GM12878 (cell line): ENCODE data around the gene CFB. TPM values are rescaled to one million over a fixed set of nuclear protein-coding genes. Genes with fewer than 3 reads are reported as not detected.

ENCODE experiments used
- ATAC-seq: fragments of 200-7000 bp; cut with Tn5 transposase; 3 replicates; pipeline ENCODE4 v1.9.1; 2020; ENCODE audit warnings: mild to moderate bottlenecking, moderate library complexity
- BruUV-seq: library from RNA; stranded (reverse); fragments of 400-500 nt; replicated peaks from 2 replicates; lab custom pipeline; 2021; lab: Mats Ljungman, UMichigan
- CTCF ChIA-PET: fragments of 300-600 bp; sonication (Branson Sonifier 250); formaldehyde crosslinking; extraction: SDS; loops from one replicate; lab custom pipeline; 2021; ENCODE audit warnings: inconsistent platforms; lab: Yijun Ruan, JAX
- POLR2A ChIA-PET: fragments of 350-600 bp; formaldehyde crosslinking; extraction: SDS; loops from one replicate; lab custom pipeline; 2021; ENCODE audit warnings: inconsistent platforms; lab: Charles Lee
- RAD21 ChIA-PET: fragments of 300-600 bp; sonication (Branson Sonifier 250); formaldehyde crosslinking; loops from one replicate; lab custom pipeline; 2023; ENCODE audit warnings: antibody characterized with exemption; ENCODE audit not compliant: unreplicated experiment; lab: Charles Lee
- SMC1A ChIA-PET: fragments of 300-600 bp; sonication (Branson Sonifier 250); formaldehyde crosslinking; loops from one replicate; lab custom pipeline; 2023; ENCODE audit not compliant: unreplicated experiment, uncharacterized antibody; lab: Charles Lee
- DNase-seq: peaks from one replicate; pipeline ENCODE4 v3.0.0-alpha.2; 2011; ENCODE audit warnings: low read depth, low spot score
- FAIRE-seq: peaks from 3 replicates; lab custom pipeline; 2011; peaks lifted over from hg19 to GRCh38; lab: Jason Lieb, UNC
- H2AFZ ChIP-seq: 2 replicates; pipeline ENCODE4 v1.6.0; 2011; ENCODE audit warnings: low read depth, low read length, control low read depth; ENCODE audit not compliant: control insufficient read depth
- H3K27ac ChIP-seq: 2 replicates; pipeline ENCODE4 v1.5.1; 2011; ENCODE audit warnings: control low read depth; ENCODE audit not compliant: control insufficient read depth, insufficient read depth
- H3K27me3 ChIP-seq, 2 experiments: replicated peaks in 1 of 2; 2 replicates each; pipeline versions ENCODE4 v1.6.0 to v1.6.1; 2011; ENCODE audit warnings: low read length in 1 of 2; ENCODE audit not compliant: control insufficient read depth in 2 of 2, insufficient read depth in 2 of 2
- H3K36me3 ChIP-seq, 2 experiments: 2 replicates each; pipeline ENCODE4 v1.5.1; 2011; ENCODE audit warnings: low read length in 1 of 2; ENCODE audit not compliant: control insufficient read depth in 2 of 2, insufficient read depth in 2 of 2
- H3K4me1 ChIP-seq: 2 replicates; pipeline ENCODE4 v1.6.1; 2011; ENCODE audit warnings: mild to moderate bottlenecking, low read length, moderate library complexity, mixed read lengths; ENCODE audit not compliant: control insufficient read depth, insufficient read depth
- H3K4me2 ChIP-seq: 2 replicates; pipeline ENCODE4 v1.6.0; 2011; ENCODE audit warnings: control low read depth; ENCODE audit not compliant: control insufficient read depth, insufficient read depth
- H3K4me3 ChIP-seq: fragments of 200-600 bp; sonication (generic); 2 replicates; pipeline ENCODE4 v1.5.1; 2016
- H3K79me2 ChIP-seq: 2 replicates; pipeline ENCODE4 v1.6.0; 2011; ENCODE audit warnings: low read length; ENCODE audit not compliant: control insufficient read depth, insufficient read depth
- H3K9ac ChIP-seq: 2 replicates; pipeline ENCODE4 v1.8.0; 2011; ENCODE audit warnings: low read length, control low read depth, mixed read lengths; ENCODE audit not compliant: control insufficient read depth, insufficient read depth
- H3K9me3 ChIP-seq: replicated peaks from 3 replicates; pipeline ENCODE4 v1.5.1; 2011; ENCODE audit warnings: mild to moderate bottlenecking, low read length; ENCODE audit not compliant: control insufficient read depth, insufficient read depth
- H4K20me1 ChIP-seq: 2 replicates; pipeline ENCODE4 v1.6.0; 2011; ENCODE audit not compliant: control insufficient read depth, insufficient read depth
- CHD4 ChIP-seq: fragments of 200-600 bp; sonication (generic); IDR thresholded peaks from 2 replicates; pipeline ENCODE4 v1.6.1; 2016; ENCODE audit warnings: mild to moderate bottlenecking
- ESRRA ChIP-seq: IDR thresholded peaks from 2 replicates; pipeline ENCODE4 v1.6.1; 2012; ENCODE audit warnings: mild to moderate bottlenecking, low read length, improper control_type of control experiment
- HDAC6 ChIP-seq: fragments of 200-600 bp; sonication (generic); IDR thresholded peaks from one replicate; pipeline ENCODE4 v1.8.0; 2017; ENCODE audit warnings: antibody characterized with exemption; ENCODE audit not compliant: unreplicated experiment
- MEF2A ChIP-seq: IDR thresholded peaks from 2 replicates; pipeline ENCODE4 v1.6.1; 2011; ENCODE audit warnings: low read depth, mild to moderate bottlenecking, low read length, moderate library complexity; ENCODE audit not compliant: insufficient read depth
- NR2C2 ChIP-seq: IDR thresholded peaks from 2 replicates; pipeline ENCODE4 v1.6.1; 2011; ENCODE audit warnings: borderline replicate concordance, low read depth; ENCODE audit not compliant: control insufficient read depth, insufficient read length
- SMAD1 ChIP-seq: fragments of 450-650 bp; IDR thresholded peaks from 2 replicates; pipeline ENCODE4 v1.6.1; 2018; ENCODE audit warnings: mild to moderate bottlenecking, low read depth; ENCODE audit not compliant: partially characterized antibody
- SMARCA5 ChIP-seq: fragments of 450-650 bp; IDR thresholded peaks from 2 replicates; pipeline ENCODE4 v1.6.1; 2017; ENCODE audit warnings: mild to moderate bottlenecking
- SREBF2 ChIP-seq: IDR thresholded peaks from 2 replicates; pipeline ENCODE4 v1.6.1; 2012; ENCODE audit warnings: mild to moderate bottlenecking, low read length
- TCF3 ChIP-seq: IDR thresholded peaks from 2 replicates; pipeline ENCODE4 v1.6.1; 2012; ENCODE audit warnings: low read depth, mild to moderate bottlenecking, low read length, borderline replicate concordance; ENCODE audit not compliant: insufficient read depth
- ZNF24 ChIP-seq: fragments of 450-650 bp; IDR thresholded peaks from 2 replicates; pipeline ENCODE4 v1.6.1; 2017; ENCODE audit warnings: antibody characterized with exemption, mild to moderate bottlenecking
- ZNF274 ChIP-seq: IDR thresholded peaks from one replicate; pipeline ENCODE4 v1.8.0; 2011; ENCODE audit not compliant: insufficient read length, insufficient read depth
- WGBS: methylation state at CpG from one replicate; pipeline ENCODE4 v1.1.6; 2016; ENCODE audit warnings: low lambda C conversion rate; ENCODE audit not compliant: insufficient replicate concordance, insufficient coverage; ENCODE audit errors: missing lambda C conversion rate; 5-methylcytosine and 5-hydroxymethylcytosine counted together
- in situ Hi-C: fragments of 300-500 bp; cut with MboI; formaldehyde crosslinking; loops from 9 replicates; pipeline ENCODE4 v1.14.3; 2018; ENCODE audit warnings: mixed read lengths
- intact Hi-C: fragments of 100-400 bp; cut with micrococcal nuclease; formaldehyde crosslinking; loops from one replicate; pipeline ENCODE4 v1.14.2; 2022; ENCODE audit not compliant: unreplicated experiment
- polyA plus RNA-seq, 11 experiments: library from polyadenylated mRNA; depleted of rRNA in 4 of 11; unstranded in 6 of 11; stranded (reverse) in 5 of 11; fragments of >200 nt; fragmentation: Nextera tagmentation in 4 of 11; fragmentation: Illumina TruSeq in 1 of 11; extraction: Ambion mirVana in 4 of 11; extraction: Trizol in 1 of 11; gene quantifications; 1 replicate in 1 of 11; 2 replicates in 10 of 11; pipeline versions ENCODE4 v1.2.1 to v1.2.3, GENCODE V29; 2011 to 2016; ENCODE audit warnings: inconsistent platforms in 2 of 11, missing spikeins in 2 of 11, low read depth in 1 of 11
- total RNA-seq, 4 experiments: library from RNA; depleted of rRNA in 3 of 4; stranded (reverse); fragments of >200 nt in 3 of 4; fragmentation: Illumina TruSeq in 1 of 4; extraction: Trizol in 1 of 4; gene quantifications; 2 replicates each; pipeline versions ENCODE4 v1.2.1 to v1.2.3, GENCODE V29; 2013 to 2021
- TF ChIP-seq, protein P1 (sequence below): fragments of 450-650 bp; conservative IDR thresholded peaks from 2 replicates; pipeline ENCODE4 v1.6.1; 2017; ENCODE audit warnings: mild to moderate bottlenecking, moderate library complexity
- TF ChIP-seq, protein P2 (sequence below), 3 experiments: IDR thresholded peaks in 2 of 3; conservative IDR thresholded peaks in 1 of 3; 2 replicates each; pipeline ENCODE4 v1.5.1; 2011; ENCODE audit warnings: low read depth in 3 of 3, low read length in 3 of 3, mild to moderate bottlenecking in 3 of 3, control low read depth in 2 of 3, moderate library complexity in 2 of 3, inconsistent platforms in 1 of 3, mixed read lengths in 1 of 3; ENCODE audit not compliant: control insufficient read depth in 2 of 3, insufficient read depth in 1 of 3; ENCODE audit errors: extremely low read depth in 1 of 3
- TF ChIP-seq, protein P3 (sequence below): fragments of 450-650 bp; IDR thresholded peaks from 2 replicates; pipeline ENCODE4 v1.6.1; 2017; ENCODE audit warnings: low read depth, mild to moderate bottlenecking, moderate library complexity

The CFB gene
- total and polyA plus RNA-seq, 10 of the 15 experiments (the other 5 are each of a cell fraction or from before 2014, with no cell fraction given) = 0.09 to 1.7 (median 0.44) TPM; not detected in 7

DNA sequence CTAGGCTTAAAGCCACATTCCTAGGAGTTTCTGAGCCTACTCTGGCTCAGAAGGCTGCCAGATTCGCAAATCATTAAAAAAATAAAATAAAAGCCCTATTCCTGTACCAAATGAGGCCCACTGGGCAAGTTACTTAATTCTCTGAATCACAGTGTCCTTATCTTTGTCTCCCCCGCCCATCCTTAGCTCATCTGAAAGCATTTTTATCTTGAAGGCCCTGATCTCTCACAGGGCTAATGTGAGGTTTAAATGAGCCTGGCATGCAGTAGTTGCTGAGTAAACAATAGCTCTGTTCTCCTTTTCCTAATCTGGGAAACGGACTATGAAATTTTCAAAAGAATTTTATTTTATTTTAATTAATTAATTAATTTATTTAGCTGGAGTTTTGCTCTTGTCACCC lies 41.9 kb upstream of the CFB start (continued):
- TF ChIP-seq, protein P1, sequence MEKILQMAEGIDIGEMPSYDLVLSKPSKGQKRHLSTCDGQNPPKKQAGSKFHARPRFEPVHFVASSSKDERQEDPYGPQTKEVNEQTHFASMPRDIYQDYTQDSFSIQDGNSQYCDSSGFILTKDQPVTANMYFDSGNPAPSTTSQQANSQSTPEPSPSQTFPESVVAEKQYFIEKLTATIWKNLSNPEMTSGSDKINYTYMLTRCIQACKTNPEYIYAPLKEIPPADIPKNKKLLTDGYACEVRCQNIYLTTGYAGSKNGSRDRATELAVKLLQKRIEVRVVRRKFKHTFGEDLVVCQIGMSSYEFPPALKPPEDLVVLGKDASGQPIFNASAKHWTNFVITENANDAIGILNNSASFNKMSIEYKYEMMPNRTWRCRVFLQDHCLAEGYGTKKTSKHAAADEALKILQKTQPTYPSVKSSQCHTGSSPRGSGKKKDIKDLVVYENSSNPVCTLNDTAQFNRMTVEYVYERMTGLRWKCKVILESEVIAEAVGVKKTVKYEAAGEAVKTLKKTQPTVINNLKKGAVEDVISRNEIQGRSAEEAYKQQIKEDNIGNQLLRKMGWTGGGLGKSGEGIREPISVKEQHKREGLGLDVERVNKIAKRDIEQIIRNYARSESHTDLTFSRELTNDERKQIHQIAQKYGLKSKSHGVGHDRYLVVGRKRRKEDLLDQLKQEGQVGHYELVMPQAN = no peak
- TF ChIP-seq SMARCA5 (no peak), ZNF24 (no peak)
- TF ChIP-seq, protein P2, sequence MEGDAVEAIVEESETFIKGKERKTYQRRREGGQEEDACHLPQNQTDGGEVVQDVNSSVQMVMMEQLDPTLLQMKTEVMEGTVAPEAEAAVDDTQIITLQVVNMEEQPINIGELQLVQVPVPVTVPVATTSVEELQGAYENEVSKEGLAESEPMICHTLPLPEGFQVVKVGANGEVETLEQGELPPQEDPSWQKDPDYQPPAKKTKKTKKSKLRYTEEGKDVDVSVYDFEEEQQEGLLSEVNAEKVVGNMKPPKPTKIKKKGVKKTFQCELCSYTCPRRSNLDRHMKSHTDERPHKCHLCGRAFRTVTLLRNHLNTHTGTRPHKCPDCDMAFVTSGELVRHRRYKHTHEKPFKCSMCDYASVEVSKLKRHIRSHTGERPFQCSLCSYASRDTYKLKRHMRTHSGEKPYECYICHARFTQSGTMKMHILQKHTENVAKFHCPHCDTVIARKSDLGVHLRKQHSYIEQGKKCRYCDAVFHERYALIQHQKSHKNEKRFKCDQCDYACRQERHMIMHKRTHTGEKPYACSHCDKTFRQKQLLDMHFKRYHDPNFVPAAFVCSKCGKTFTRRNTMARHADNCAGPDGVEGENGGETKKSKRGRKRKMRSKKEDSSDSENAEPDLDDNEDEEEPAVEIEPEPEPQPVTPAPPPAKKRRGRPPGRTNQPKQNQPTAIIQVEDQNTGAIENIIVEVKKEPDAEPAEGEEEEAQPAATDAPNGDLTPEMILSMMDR (IDR thresholded peaks at IDR 0.05 in 2 of 3, conservative IDR thresholded peaks at IDR 0.05 in 1 of 3; ENCODE audit: control insufficient read depth in 2 of 3, extremely low read depth in 1 of 3, insufficient read depth in 1 of 3, low read depth in 3 of 3, low read length in 3 of 3) = no peak
- TF ChIP-seq, all 136 proteins: peak for 0

DNA sequence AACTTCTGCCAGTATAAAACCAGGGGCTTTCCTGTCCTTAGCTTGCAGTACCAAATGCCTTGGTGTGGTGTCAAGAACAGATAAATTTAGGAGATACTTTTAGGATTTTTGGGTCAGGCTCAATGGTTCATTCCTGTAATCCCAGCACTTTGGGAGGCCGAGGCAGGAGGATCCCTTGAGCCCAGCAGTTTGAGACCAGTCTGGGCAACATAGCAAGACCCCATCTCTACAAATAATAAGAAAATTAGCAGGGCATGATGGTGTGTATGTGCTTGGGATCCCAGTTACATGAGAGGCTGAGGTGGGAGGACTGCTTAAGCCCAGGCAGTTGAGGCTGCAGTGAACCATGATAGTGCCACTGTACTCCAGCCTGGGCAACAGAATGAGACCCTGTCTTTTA lies 40.9 kb upstream of the CFB start:
- BruUV-seq = no TSS peak
- RAD21 ChIA-PET = interaction anchor here (1.7 kb wide), 1 partner anchor 18 kb away, joined by 6 read pairs; no protein-coding TSS in a partner anchor
- POLR2A ChIA-PET = interaction anchor here (0.9 kb wide), 1 partner anchor 166 kb away, joined by 3 read pairs; the partner anchor contains the start of gene MSH5
- TF ChIP-seq SREBF2 = no peak
- no peak for TF ChIP-seq ESRRA
- no peak for TF ChIP-seq MEF2A
- no peak for TF ChIP-seq SMAD1
- no peak for TF ChIP-seq HDAC6
- TF ChIP-seq TCF3 = no peak
- TF ChIP-seq, protein P3, sequence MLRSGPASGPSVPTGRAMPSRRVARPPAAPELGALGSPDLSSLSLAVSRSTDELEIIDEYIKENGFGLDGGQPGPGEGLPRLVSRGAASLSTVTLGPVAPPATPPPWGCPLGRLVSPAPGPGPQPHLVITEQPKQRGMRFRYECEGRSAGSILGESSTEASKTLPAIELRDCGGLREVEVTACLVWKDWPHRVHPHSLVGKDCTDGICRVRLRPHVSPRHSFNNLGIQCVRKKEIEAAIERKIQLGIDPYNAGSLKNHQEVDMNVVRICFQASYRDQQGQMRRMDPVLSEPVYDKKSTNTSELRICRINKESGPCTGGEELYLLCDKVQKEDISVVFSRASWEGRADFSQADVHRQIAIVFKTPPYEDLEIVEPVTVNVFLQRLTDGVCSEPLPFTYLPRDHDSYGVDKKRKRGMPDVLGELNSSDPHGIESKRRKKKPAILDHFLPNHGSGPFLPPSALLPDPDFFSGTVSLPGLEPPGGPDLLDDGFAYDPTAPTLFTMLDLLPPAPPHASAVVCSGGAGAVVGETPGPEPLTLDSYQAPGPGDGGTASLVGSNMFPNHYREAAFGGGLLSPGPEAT = no peak
- no peak for TF ChIP-seq ZNF274
- TF ChIP-seq CHD4 = no peak
- no peak for TF ChIP-seq NR2C2

More for the DNA sequence above, 40.9 kb upstream of the CFB start:
- in situ Hi-C loops (no loop called here), intact Hi-C loops (loop anchor here (10.0 kb wide), 1 partner anchor 360 kb away; the partner anchor contains the start of genes ATP6V1G2, DDX39B and NFKBIL1)
- H3K27ac ChIP-seq = no peak overlapping the region
- FAIRE-seq (no peak), DNase-seq (no peak), ATAC-seq (no peak)
- H3K4me1 ChIP-seq = peaks cover 20% of the 10 kb centered on the region
- H3K79me2 ChIP-seq = no peaks in the 10 kb centered on the region; the same call in 1 of the 2 replicates
- H2AFZ ChIP-seq = no peak overlapping the region
- ChIA-PET SMC1A (no interaction called here), CTCF (interaction anchor here (0.5 kb wide), 1 partner anchor 16 kb away, joined by 4 read pairs; no protein-coding TSS in a partner anchor)
- no peak overlapping the region for H3K9ac ChIP-seq
- no peaks in the 10 kb centered on the region for H4K20me1 ChIP-seq
- WGBS = 36% methylated on average over 1 of the region's 1 CpG
- no peak overlapping the region for H3K4me3 ChIP-seq
- no peaks in the 10 kb centered on the region for H3K9me3 ChIP-seq
- H3K36me3 ChIP-seq = no peaks in the 10 kb centered on the region
- no peak overlapping the region for H3K4me2 ChIP-seq
- no peaks in the 10 kb centered on the region for H3K27me3 ChIP-seq
